ENCODE measurements around the gene EZR. TPM values are rescaled to one million over a fixed set of nuclear protein-coding genes. Genes with fewer than 3 reads are reported as not detected.

The EZR gene
- total RNA-seq, 4 donors from 2014 or later, result 27.4 to 94.0 (median 59.3) TPM

GRCh38 chr6:158772172-158772571 is 47.0 kb downstream of the EZR start:
- Histone ChIP-seq H3K9me3 (no peaks in the 10 kb centered on the region), H3K27me3 (no peaks in the 10 kb centered on the region), H3K36me3 (no peaks in the 10 kb centered on the region), H3K27ac (no peak overlapping the region), H3K4me1 (no peaks in the 10 kb centered on the region), H3K4me3 (no peak overlapping the region)
- TF ChIP-seq POLR2A (IDR thresholded peaks at IDR 0.05) (no peak), CTCF (IDR thresholded peaks at IDR 0.05) (no peak)
- no peak for DNase-seq
- intact Hi-C loops (cut with DNase I; ENCODE audit: low total_unique reads), result no loop called here

- Histone ChIP-seq H3K9me3 (no peaks in the 10 kb centered on the region), H3K27me3 (no peaks in the 10 kb centered on the region), H3K36me3 (no peaks in the 10 kb centered on the region), H3K27ac (no peak overlapping the region), H3K4me1 (no peaks in the 10 kb centered on the region), H3K4me3 (no peak overlapping the region)
- no peak for DNase-seq
- TF ChIP-seq POLR2A (IDR thresholded peaks at IDR 0.05) (no peak), CTCF (IDR thresholded peaks at IDR 0.05) (no peak)
- intact Hi-C loops (cut with DNase I; ENCODE audit: low total_unique reads), result no loop called here
These were observed 47.6 kb downstream of the EZR start for GRCh38 chr6:158771399-158772152.

- Histone ChIP-seq H3K36me3 (no peaks in the 10 kb centered on the region), H3K9me3 (no peaks in the 10 kb centered on the region), H3K4me1 (no peaks in the 10 kb centered on the region), H3K27ac (no peak overlapping the region), H3K27me3 (no peaks in the 10 kb centered on the region), H3K4me3 (no peak overlapping the region)
- no peak for DNase-seq
- no peak for TF ChIP-seq POLR2A (IDR thresholded peaks at IDR 0.05)
- TF ChIP-seq CTCF (IDR thresholded peaks at IDR 0.05), result no peak
- intact Hi-C loops (cut with DNase I; ENCODE audit: low total_unique reads), result no loop called here
These were observed 48.4 kb downstream of the EZR start for GRCh38 chr6:158770533-158771330.

- no peak overlapping the region for H3K27ac ChIP-seq
- TF ChIP-seq CTCF (IDR thresholded peaks at IDR 0.05), result no peak
- no peak for TF ChIP-seq POLR2A (IDR thresholded peaks at IDR 0.05)
- intact Hi-C loops (cut with DNase I; ENCODE audit: low total_unique reads), result no loop called here
- H3K36me3 ChIP-seq, result no peaks in the 10 kb centered on the region
- H3K4me1 ChIP-seq, result no peaks in the 10 kb centered on the region
- no peak overlapping the region for H3K4me3 ChIP-seq
- no peak for DNase-seq
- H3K27me3 ChIP-seq, result no peaks in the 10 kb centered on the region
- no peaks in the 10 kb centered on the region for H3K9me3 ChIP-seq
These were observed 49.3 kb downstream of the EZR start for GRCh38 chr6:158769771-158770432.
